GM23338 (cell line): ENCODE measurements around the gene AMPH. TPM values are rescaled to one million over a fixed set of nuclear protein-coding genes. Genes with fewer than 3 reads are reported as not detected.

Source experiments
- ATAC-seq: fragments of 200-7000 bp; cut with Tn5 transposase; 3 replicates; pipeline ENCODE4 v1.9.1; 2020
- DNase-seq: peaks from one replicate; pipeline ENCODE4 v3.0.0-alpha.2; 2015; ENCODE audit warnings: low spot score
- H2AFZ ChIP-seq: fragments of 200-600 bp; sonication (generic); 2 replicates; pipeline ENCODE4 v1.8.0; 2016; ENCODE audit warnings: antibody characterized with exemption, mild to moderate bottlenecking, moderate library complexity
- H3F3A ChIP-seq: fragments of 200-600 bp; sonication (generic); replicated peaks from 2 replicates; pipeline ENCODE4 v1.8.0; 2017; ENCODE audit warnings: antibody characterized with exemption, mixed run types, low read depth
- H3K27ac ChIP-seq: fragments of 200-600 bp; sonication (generic); 2 replicates; pipeline ENCODE4 v1.6.1; 2016; ENCODE audit warnings: low read depth
- H3K27me3 ChIP-seq: fragments of 200-600 bp; sonication (generic); 2 replicates; pipeline ENCODE4 v1.8.0; 2016; ENCODE audit warnings: mild to moderate bottlenecking, mixed run types, moderate library complexity; ENCODE audit not compliant: insufficient read depth
- H3K36me3 ChIP-seq: fragments of 200-600 bp; sonication (generic); 2 replicates; pipeline ENCODE4 v1.8.0; 2016; ENCODE audit warnings: mild to moderate bottlenecking; ENCODE audit not compliant: insufficient read depth
- H3K4me1 ChIP-seq: fragments of 200-600 bp; sonication (generic); 2 replicates; pipeline ENCODE4 v1.8.0; 2016; ENCODE audit warnings: mild to moderate bottlenecking, moderate library complexity; ENCODE audit not compliant: insufficient read depth
- H3K4me2 ChIP-seq: fragments of 200-600 bp; sonication (generic); 2 replicates; pipeline ENCODE4 v1.7.1; 2017; ENCODE audit warnings: mixed run types
- H3K4me3 ChIP-seq: fragments of 200-600 bp; sonication (generic); 2 replicates; pipeline ENCODE4 v1.6.1; 2016; ENCODE audit warnings: mixed run types
- H3K79me2 ChIP-seq: fragments of 200-600 bp; sonication (generic); replicated peaks from 2 replicates; pipeline ENCODE4 v1.8.0; 2017; ENCODE audit warnings: mild to moderate bottlenecking; ENCODE audit not compliant: insufficient read depth
- H3K9me2 ChIP-seq: fragments of 200-600 bp; sonication (generic); 2 replicates; pipeline ENCODE4 v1.8.0; 2017; ENCODE audit not compliant: insufficient read depth
- H4K20me1 ChIP-seq: fragments of 200-600 bp; sonication (generic); replicated peaks from 2 replicates; pipeline ENCODE4 v1.8.0; 2017; ENCODE audit warnings: mild to moderate bottlenecking; ENCODE audit not compliant: insufficient read depth
- H3K27ac Mint-ChIP-seq: 2 replicates; pipeline ENCODE4 v1.8.0; 2020; ENCODE audit warnings: inconsistent platforms, mild to moderate bottlenecking, moderate library complexity, mixed read lengths
- H3K27me3 Mint-ChIP-seq: 3 replicates; pipeline ENCODE4 v1.8.0; 2022; ENCODE audit warnings: low read depth, mild to moderate bottlenecking, moderate library complexity, mixed read lengths, inconsistent platforms; ENCODE audit not compliant: insufficient read depth, poor library complexity
- H3K36me3 Mint-ChIP-seq: 3 replicates; pipeline ENCODE4 v1.8.0; 2021; ENCODE audit warnings: low read depth, mild to moderate bottlenecking, inconsistent platforms, moderate library complexity, mixed read lengths
- H3K4me1 Mint-ChIP-seq: 3 replicates; pipeline ENCODE4 v1.8.0; 2020; ENCODE audit warnings: mild to moderate bottlenecking, inconsistent platforms, mixed read lengths
- H3K4me3 Mint-ChIP-seq: 3 replicates; pipeline ENCODE4 v1.8.0; 2021; ENCODE audit warnings: moderate library complexity, mild to moderate bottlenecking, inconsistent platforms, mixed read lengths
- H3K9me3 Mint-ChIP-seq: 3 replicates; pipeline ENCODE4 v1.8.0; 2020; ENCODE audit warnings: moderate library complexity, mild to moderate bottlenecking, inconsistent platforms, mixed read lengths
- CREB1 ChIP-seq: fragments of 250-450 bp; sonication (Bioruptor Pico); IDR thresholded peaks from 2 replicates; pipeline ENCODE4 v1.5.0; 2020; ENCODE audit warnings: low read depth, mild to moderate bottlenecking, moderate library complexity
- ETS1 ChIP-seq: IDR thresholded peaks from 2 replicates; pipeline ENCODE4 v1.6.1; 2016; ENCODE audit warnings: antibody characterized with exemption
- EZH2 ChIP-seq: fragments of 200-600 bp; sonication (generic); IDR thresholded peaks from one replicate; pipeline ENCODE4 v1.8.0; 2017; ENCODE audit warnings: antibody characterized with exemption, mild to moderate bottlenecking, low read depth; ENCODE audit not compliant: unreplicated experiment
- NANOG ChIP-seq: IDR thresholded peaks from 2 replicates; pipeline ENCODE4 v1.6.1; 2016; ENCODE audit warnings: antibody characterized with exemption, borderline replicate concordance
- POLR2AphosphoS5 ChIP-seq: IDR thresholded peaks from 2 replicates; pipeline ENCODE4 v1.6.1; 2016; ENCODE audit warnings: antibody characterized with exemption, low read depth
- polyA plus RNA-seq: library from polyadenylated mRNA; unstranded; fragments of >200 nt; fragmentation: Nextera tagmentation; extraction: Ambion mirVana; gene quantifications from 2 replicates; pipeline ENCODE4 v1.2.1, GENCODE V29; 2016
- total RNA-seq: library from RNA; depleted of rRNA; stranded (reverse); fragments of >200 nt; shearing (Covaris generic); gene quantifications from 2 replicates; pipeline ENCODE4 v1.2.3, GENCODE V29; 2014
- TF ChIP-seq, protein P1 (sequence below): IDR thresholded peaks from one replicate; pipeline ENCODE4 v1.6.1; 2018; ENCODE audit warnings: antibody characterized with exemption; ENCODE audit not compliant: unreplicated experiment
- TF ChIP-seq, protein P2 (sequence below), 2 experiments: fragments of 200-600 bp in 1 of 2; sonication (generic) in 1 of 2; conservative IDR thresholded peaks; 2 replicates each; pipeline versions ENCODE4 v1.5.1 to v1.6.1; 2016 to 2017; ENCODE audit warnings: antibody characterized with exemption in 2 of 2, low read depth in 2 of 2, mild to moderate bottlenecking in 2 of 2, moderate library complexity in 1 of 2
- TF ChIP-seq, protein P3 (sequence below): fragments of 250-450 bp; sonication (Bioruptor Pico); IDR thresholded peaks from 2 replicates; pipeline ENCODE4 v1.5.0; 2020; ENCODE audit warnings: mild to moderate bottlenecking, moderate library complexity

The AMPH gene
- total and polyA plus RNA-seq, 2 experiments from 2014 or later = 4.8 to 10.2 TPM

DNA sequence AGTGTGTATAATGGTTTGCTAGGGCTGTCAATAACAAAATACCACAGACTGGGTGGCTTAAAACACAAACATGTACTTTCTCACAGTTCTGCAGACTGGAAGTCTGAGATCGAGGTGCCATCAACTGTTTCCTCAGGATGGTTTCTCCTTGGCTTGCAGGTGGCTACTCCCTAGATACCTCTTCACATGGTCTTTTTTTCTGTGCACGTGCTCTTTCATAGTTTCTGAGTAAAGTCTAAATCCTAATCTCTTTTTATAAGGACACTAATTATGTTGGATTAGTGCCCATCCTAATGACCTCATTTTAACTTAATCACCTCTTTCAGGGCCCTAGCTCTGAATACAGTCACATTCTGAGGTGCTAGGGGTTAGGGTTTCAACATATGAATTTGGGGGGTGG, 65.9 kb downstream of the AMPH start (continued):
- TF ChIP-seq, protein P1, sequence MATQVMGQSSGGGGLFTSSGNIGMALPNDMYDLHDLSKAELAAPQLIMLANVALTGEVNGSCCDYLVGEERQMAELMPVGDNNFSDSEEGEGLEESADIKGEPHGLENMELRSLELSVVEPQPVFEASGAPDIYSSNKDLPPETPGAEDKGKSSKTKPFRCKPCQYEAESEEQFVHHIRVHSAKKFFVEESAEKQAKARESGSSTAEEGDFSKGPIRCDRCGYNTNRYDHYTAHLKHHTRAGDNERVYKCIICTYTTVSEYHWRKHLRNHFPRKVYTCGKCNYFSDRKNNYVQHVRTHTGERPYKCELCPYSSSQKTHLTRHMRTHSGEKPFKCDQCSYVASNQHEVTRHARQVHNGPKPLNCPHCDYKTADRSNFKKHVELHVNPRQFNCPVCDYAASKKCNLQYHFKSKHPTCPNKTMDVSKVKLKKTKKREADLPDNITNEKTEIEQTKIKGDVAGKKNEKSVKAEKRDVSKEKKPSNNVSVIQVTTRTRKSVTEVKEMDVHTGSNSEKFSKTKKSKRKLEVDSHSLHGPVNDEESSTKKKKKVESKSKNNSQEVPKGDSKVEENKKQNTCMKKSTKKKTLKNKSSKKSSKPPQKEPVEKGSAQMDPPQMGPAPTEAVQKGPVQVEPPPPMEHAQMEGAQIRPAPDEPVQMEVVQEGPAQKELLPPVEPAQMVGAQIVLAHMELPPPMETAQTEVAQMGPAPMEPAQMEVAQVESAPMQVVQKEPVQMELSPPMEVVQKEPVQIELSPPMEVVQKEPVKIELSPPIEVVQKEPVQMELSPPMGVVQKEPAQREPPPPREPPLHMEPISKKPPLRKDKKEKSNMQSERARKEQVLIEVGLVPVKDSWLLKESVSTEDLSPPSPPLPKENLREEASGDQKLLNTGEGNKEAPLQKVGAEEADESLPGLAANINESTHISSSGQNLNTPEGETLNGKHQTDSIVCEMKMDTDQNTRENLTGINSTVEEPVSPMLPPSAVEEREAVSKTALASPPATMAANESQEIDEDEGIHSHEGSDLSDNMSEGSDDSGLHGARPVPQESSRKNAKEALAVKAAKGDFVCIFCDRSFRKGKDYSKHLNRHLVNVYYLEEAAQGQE = no peak
- no peak for TF ChIP-seq NANOG
- TF ChIP-seq, protein P2, sequence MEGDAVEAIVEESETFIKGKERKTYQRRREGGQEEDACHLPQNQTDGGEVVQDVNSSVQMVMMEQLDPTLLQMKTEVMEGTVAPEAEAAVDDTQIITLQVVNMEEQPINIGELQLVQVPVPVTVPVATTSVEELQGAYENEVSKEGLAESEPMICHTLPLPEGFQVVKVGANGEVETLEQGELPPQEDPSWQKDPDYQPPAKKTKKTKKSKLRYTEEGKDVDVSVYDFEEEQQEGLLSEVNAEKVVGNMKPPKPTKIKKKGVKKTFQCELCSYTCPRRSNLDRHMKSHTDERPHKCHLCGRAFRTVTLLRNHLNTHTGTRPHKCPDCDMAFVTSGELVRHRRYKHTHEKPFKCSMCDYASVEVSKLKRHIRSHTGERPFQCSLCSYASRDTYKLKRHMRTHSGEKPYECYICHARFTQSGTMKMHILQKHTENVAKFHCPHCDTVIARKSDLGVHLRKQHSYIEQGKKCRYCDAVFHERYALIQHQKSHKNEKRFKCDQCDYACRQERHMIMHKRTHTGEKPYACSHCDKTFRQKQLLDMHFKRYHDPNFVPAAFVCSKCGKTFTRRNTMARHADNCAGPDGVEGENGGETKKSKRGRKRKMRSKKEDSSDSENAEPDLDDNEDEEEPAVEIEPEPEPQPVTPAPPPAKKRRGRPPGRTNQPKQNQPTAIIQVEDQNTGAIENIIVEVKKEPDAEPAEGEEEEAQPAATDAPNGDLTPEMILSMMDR (conservative IDR thresholded peaks at IDR 0.05; ENCODE audit: low read depth in 2 of 2) = no peak
- TF ChIP-seq ETS1 = no peak
- no peak for TF ChIP-seq EZH2

- no peak for ATAC-seq
- H3K4me3 ChIP-seq = no peak overlapping the region
- peaks cover 5% of the 10 kb centered on the region; the same call in 1 of the 3 replicates for H3K4me1 Mint-ChIP-seq
- no peak overlapping the region for H3K27ac ChIP-seq
- no peak overlapping the region for H3K27ac Mint-ChIP-seq
- no peaks in the 10 kb centered on the region for H3K79me2 ChIP-seq
- H3K4me1 ChIP-seq = 0 out of 2 replicates have a peak, but pooled peaks cover 6% of the 10 kb centered on the region
- DNase-seq = no peak
- no peaks in the 10 kb centered on the region for H3K27me3 ChIP-seq
- H3K9me2 ChIP-seq = no peaks in the 10 kb centered on the region
- no peaks in the 10 kb centered on the region for H4K20me1 ChIP-seq
- H3F3A ChIP-seq = no peaks in the 10 kb centered on the region
- no peak overlapping the region for H2AFZ ChIP-seq
- H3K36me3 ChIP-seq = no peaks in the 10 kb centered on the region
- H3K36me3 Mint-ChIP-seq = no peaks in the 10 kb centered on the region
- peaks cover 1% of the 10 kb centered on the region for H3K27me3 Mint-ChIP-seq
- H3K4me2 ChIP-seq = no peak overlapping the region
- H3K9me3 Mint-ChIP-seq = no peaks in the 10 kb centered on the region
- no peak overlapping the region for H3K4me3 Mint-ChIP-seq
- TF ChIP-seq POLR2AphosphoS5 (no peak), NANOG (no peak), CREB1 (CRISPR knock-in tag) (no peak), EZH2 (no peak)
- TF ChIP-seq, protein P3, sequence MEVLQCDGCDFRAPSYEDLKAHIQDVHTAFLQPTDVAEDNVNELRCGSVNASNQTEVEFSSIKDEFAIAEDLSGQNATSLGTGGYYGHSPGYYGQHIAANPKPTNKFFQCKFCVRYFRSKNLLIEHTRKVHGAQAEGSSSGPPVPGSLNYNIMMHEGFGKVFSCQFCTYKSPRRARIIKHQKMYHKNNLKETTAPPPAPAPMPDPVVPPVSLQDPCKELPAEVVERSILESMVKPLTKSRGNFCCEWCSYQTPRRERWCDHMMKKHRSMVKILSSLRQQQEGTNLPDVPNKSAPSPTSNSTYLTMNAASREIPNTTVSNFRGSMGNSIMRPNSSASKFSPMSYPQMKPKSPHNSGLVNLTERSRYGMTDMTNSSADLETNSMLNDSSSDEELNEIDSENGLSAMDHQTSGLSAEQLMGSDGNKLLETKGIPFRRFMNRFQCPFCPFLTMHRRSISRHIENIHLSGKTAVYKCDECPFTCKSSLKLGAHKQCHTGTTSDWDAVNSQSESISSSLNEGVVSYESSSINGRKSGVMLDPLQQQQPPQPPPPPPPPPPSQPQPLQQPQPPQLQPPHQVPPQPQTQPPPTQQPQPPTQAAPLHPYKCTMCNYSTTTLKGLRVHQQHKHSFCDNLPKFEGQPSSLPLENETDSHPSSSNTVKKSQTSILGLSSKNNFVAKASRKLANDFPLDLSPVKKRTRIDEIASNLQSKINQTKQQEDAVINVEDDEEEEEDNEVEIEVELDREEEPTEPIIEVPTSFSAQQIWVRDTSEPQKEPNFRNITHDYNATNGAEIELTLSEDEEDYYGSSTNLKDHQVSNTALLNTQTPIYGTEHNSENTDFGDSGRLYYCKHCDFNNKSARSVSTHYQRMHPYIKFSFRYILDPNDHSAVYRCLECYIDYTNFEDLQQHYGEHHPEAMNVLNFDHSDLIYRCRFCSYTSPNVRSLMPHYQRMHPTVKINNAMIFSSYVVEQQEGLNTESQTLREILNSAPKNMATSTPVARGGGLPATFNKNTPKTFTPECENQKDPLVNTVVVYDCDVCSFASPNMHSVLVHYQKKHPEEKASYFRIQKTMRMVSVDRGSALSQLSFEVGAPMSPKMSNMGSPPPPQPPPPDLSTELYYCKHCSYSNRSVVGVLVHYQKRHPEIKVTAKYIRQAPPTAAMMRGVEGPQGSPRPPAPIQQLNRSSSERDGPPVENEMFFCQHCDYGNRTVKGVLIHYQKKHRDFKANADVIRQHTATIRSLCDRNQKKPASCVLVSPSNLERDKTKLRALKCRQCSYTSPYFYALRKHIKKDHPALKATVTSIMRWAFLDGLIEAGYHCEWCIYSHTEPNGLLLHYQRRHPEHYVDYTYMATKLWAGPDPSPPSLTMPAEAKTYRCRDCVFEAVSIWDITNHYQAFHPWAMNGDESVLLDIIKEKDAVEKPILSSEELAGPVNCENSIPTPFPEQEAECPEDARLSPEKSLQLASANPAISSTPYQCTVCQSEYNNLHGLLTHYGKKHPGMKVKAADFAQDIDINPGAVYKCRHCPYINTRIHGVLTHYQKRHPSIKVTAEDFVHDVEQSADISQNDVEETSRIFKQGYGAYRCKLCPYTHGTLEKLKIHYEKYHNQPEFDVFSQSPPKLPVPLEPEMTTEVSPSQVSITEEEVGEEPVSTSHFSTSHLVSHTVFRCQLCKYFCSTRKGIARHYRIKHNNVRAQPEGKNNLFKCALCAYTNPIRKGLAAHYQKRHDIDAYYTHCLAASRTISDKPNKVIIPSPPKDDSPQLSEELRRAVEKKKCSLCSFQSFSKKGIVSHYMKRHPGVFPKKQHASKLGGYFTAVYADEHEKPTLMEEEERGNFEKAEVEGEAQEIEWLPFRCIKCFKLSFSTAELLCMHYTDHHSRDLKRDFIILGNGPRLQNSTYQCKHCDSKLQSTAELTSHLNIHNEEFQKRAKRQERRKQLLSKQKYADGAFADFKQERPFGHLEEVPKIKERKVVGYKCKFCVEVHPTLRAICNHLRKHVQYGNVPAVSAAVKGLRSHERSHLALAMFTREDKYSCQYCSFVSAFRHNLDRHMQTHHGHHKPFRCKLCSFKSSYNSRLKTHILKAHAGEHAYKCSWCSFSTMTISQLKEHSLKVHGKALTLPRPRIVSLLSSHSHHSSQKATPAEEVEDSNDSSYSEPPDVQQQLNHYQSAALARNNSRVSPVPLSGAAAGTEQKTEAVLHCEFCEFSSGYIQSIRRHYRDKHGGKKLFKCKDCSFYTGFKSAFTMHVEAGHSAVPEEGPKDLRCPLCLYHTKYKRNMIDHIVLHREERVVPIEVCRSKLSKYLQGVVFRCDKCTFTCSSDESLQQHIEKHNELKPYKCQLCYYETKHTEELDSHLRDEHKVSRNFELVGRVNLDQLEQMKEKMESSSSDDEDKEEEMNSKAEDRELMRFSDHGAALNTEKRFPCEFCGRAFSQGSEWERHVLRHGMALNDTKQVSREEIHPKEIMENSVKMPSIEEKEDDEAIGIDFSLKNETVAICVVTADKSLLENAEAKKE (CRISPR knock-in tag) = no peak
- TF ChIP-seq, protein P1 = no peak
Observed at GRCh38 chr7:38563741-38564140, 67.4 kb downstream of the AMPH start.
